HepG2 (cell line): Measurements from ENCODE around the gene KAT2A. TPM values are rescaled to one million over a fixed set of nuclear protein-coding genes. Genes with fewer than 3 reads are reported as not detected.

Experiments used
- ARID2 ChIP-seq: sonication (generic); formaldehyde crosslinking; IDR thresholded peaks from 2 replicates; pipeline ENCODE4 v1.8.1; 2022; ENCODE audit warnings: mild to moderate bottlenecking, missing genetic modification reagents, borderline replicate concordance
- DRAP1 ChIP-seq: IDR thresholded peaks from 2 replicates; pipeline ENCODE4 v1.6.1; 2016; ENCODE audit warnings: missing genetic modification reagents, missing compliant biosample characterization
- E2F2 ChIP-seq: sonication (generic); formaldehyde crosslinking; IDR thresholded peaks from 2 replicates; pipeline ENCODE4 v1.4.0; 2020; ENCODE audit warnings: missing genetic modification reagents, borderline replicate concordance
- FUBP1 ChIP-seq: sonication (generic); formaldehyde crosslinking; IDR thresholded peaks from 2 replicates; pipeline ENCODE4 v1.5.1; 2020; ENCODE audit warnings: missing genetic modification reagents, mild to moderate bottlenecking, borderline replicate concordance
- HMGXB3 ChIP-seq: sonication (generic); formaldehyde crosslinking; IDR thresholded peaks from 2 replicates; pipeline ENCODE4 v1.4.0; 2020; ENCODE audit warnings: missing genetic modification reagents, borderline replicate concordance
- KLF9 ChIP-seq: IDR thresholded peaks from 2 replicates; pipeline ENCODE4 v1.6.1; 2016; ENCODE audit warnings: low read depth
- SATB2 ChIP-seq: sonication (generic); formaldehyde crosslinking; IDR thresholded peaks from 2 replicates; pipeline ENCODE4 v1.5.0; 2020; ENCODE audit warnings: missing genetic modification reagents
- SRSF4 ChIP-seq: fragments of 200-400 bp; formaldehyde crosslinking; IDR thresholded peaks from one replicate; pipeline ENCODE4 v1.6.1; 2018; ENCODE audit warnings: mild to moderate bottlenecking, low read depth, low read length, moderate library complexity; ENCODE audit not compliant: poor library complexity, severe bottlenecking
- THAP11 ChIP-seq: IDR thresholded peaks from 2 replicates; pipeline ENCODE4 v1.6.1; 2016; ENCODE audit warnings: missing biosample characterization, missing genetic modification reagents
- YY1 ChIP-seq: IDR thresholded peaks from 2 replicates; pipeline ENCODE4 v1.6.1; 2011; ENCODE audit warnings: low read length, low read depth, moderate library complexity, mild to moderate bottlenecking; ENCODE audit not compliant: insufficient read depth, insufficient replicate concordance
- ZBTB33 ChIP-seq: sonication (generic); formaldehyde crosslinking; IDR thresholded peaks from 2 replicates; pipeline ENCODE4 v1.4.0; 2020; ENCODE audit warnings: missing genetic modification reagents
- ZNF296 ChIP-seq: sonication (generic); formaldehyde crosslinking; conservative IDR thresholded peaks from 2 replicates; pipeline ENCODE4 v1.5.0; 2020; ENCODE audit warnings: mild to moderate bottlenecking, missing genetic modification reagents
- polyA plus RNA-seq, 8 experiments: library from polyadenylated mRNA; depleted of rRNA in 3 of 8; stranded (reverse) in 7 of 8; unstranded in 1 of 8; fragments of >200 nt; fragmentation: Illumina TruSeq in 4 of 8; extraction: Trizol in 4 of 8; gene quantifications; 2 replicates each; pipeline versions ENCODE4 v1.2.1 to v1.2.3, GENCODE V29; 2011 to 2016; ENCODE audit warnings: low read depth in 4 of 8, missing spikeins in 1 of 8, mixed read lengths in 1 of 8; ENCODE audit not compliant: insufficient read depth in 1 of 8
- total RNA-seq, 5 experiments: library from RNA; depleted of rRNA; stranded (reverse); fragments of >200 nt; fragmentation: Illumina TruSeq; extraction: Trizol; gene quantifications; 2 replicates each; pipeline ENCODE4 v1.2.3, GENCODE V29; 2016; ENCODE audit warnings: low read depth in 1 of 5

KAT2A gene
- total and polyA plus RNA-seq, 2 of the 13 experiments (the other 11 are each of a cell fraction or from before 2014, with no cell fraction given), result 29.1 to 90.4 TPM

- TF ChIP-seq ZBTB33 (CRISPR knock-in tag), result peak; percentile 66; the same call in 1 of the 2 replicates
- TF ChIP-seq SRSF4, result no peak
- no peak for TF ChIP-seq SATB2 (CRISPR knock-in tag)
- TF ChIP-seq E2F2 (CRISPR knock-in tag), result no peak
- TF ChIP-seq YY1, result peak; percentile 39
- peak; percentile 33; the same call in 1 of the 2 replicates for TF ChIP-seq HMGXB3 (CRISPR knock-in tag)
- no peak for TF ChIP-seq FUBP1 (CRISPR knock-in tag)
- TF ChIP-seq ZNF296 (CRISPR knock-in tag), result no peak
- TF ChIP-seq KLF9 (CRISPR knock-in tag), result no peak
- TF ChIP-seq ARID2, result no peak
- no peak for TF ChIP-seq DRAP1
- peak; percentile 73 for TF ChIP-seq THAP11 (CRISPR knock-in tag)
These were observed 4.3 kb downstream of the KAT2A start (continued) for GRCh38 chr17:42116705-42117396.
